Gastroesophageal sphincter (tissue), 3 donors: ENCODE measurements around the gene MACROD2.

Experiments used
- CTCF ChIP-seq, 4 experiments: fragments of 200-600 bp in 2 of 4; fragments of 450-650 bp in 2 of 4; sonication (generic) in 1 of 4; IDR thresholded peaks; one replicate each; pipeline ENCODE4 v1.5.1; 2017 to 2019; ENCODE audit warnings: antibody characterized with exemption in 4 of 4, mild to moderate bottlenecking in 2 of 4, moderate library complexity in 2 of 4
- EP300 ChIP-seq: sonication (generic); formaldehyde crosslinking; IDR thresholded peaks from one replicate; pipeline ENCODE4 v1.6.1; 2017; ENCODE audit warnings: antibody characterized with exemption, mild to moderate bottlenecking
- POLR2AphosphoS5 ChIP-seq: sonication (generic); formaldehyde crosslinking; IDR thresholded peaks from one replicate; pipeline ENCODE4 v1.6.1; 2017; ENCODE audit warnings: antibody characterized with exemption

- TF ChIP-seq EP300 (no peak), POLR2AphosphoS5 (no peak), CTCF (IDR thresholded peaks at IDR 0.05) (no peak)
These were observed 1905.1 kb downstream of the MACROD2 start for GRCh38 chr20:15900443-15900842.
